Vein endothelial cell (primary cell): ENCODE measurements around the gene CAND2. TPM values are rescaled to one million over a fixed set of nuclear protein-coding genes. Genes with fewer than 3 reads are reported as not detected.

Experiments used
- small RNA-seq: library from RNA; depleted of rRNA; stranded (forward); fragments of <200 nt; gene quantifications from one replicate; pipeline ENCODE3, GENCODE V24; 2012
- total RNA-seq: library from RNA; depleted of rRNA; stranded (reverse); fragments of >200 nt; gene quantifications from 2 replicates; pipeline ENCODE4 v1.2.3, GENCODE V29; 2012

CAND2 gene
- total RNA-seq, result 0.67 and 5.2 TPM in 2 replicates

DNA sequence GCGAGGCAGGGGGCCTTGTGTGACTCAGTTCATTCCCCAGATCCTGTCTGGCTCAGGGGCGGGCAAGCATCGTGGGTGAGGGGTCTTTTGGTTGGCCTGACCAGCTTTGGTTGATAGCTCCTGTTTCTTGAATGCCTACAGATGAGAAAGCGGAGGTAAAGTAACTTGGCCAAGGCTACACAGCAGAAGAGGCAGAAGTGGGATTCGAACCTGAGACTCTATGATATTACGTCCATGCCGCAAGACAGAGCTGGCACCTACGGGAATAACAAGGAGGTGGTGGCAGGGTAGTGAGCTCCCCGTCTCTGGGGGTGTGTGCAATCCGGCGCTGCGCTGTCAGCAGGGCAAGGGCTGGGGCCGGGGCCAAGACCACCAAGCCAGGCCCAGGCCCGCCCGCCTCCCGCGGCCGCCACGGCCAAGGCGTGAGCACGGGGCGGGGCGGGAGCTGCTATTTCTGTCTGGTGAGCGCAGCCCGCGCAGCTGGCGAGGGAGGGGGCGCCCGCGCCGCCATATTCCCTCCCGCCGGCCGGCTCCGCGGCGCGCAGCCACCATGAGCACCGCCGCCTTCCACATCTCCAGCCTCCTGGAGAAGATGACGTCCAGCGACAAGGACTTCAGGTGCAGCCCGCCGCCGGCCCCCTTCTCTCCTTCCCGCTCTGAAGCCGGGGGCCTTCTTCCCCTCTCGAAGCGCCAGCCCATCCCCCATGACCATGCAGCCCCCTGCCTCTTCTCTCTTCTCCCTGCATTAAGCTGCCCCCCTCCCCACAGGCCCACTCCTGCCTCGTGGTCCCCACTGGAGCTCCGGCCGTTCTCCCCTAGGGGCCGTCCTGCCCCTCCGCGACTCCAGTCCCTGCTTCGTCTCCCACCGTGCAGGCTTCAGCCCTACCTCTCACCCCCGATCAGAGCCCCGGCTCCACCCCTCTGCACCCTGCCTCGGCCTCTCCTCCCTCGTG, at the start of gene CAND2:
CAND2 (plus strand) TSS at position 510 of the 953 bp plus-strand sequence; CDS start at position 551, 41 bp downstream.

DNA sequence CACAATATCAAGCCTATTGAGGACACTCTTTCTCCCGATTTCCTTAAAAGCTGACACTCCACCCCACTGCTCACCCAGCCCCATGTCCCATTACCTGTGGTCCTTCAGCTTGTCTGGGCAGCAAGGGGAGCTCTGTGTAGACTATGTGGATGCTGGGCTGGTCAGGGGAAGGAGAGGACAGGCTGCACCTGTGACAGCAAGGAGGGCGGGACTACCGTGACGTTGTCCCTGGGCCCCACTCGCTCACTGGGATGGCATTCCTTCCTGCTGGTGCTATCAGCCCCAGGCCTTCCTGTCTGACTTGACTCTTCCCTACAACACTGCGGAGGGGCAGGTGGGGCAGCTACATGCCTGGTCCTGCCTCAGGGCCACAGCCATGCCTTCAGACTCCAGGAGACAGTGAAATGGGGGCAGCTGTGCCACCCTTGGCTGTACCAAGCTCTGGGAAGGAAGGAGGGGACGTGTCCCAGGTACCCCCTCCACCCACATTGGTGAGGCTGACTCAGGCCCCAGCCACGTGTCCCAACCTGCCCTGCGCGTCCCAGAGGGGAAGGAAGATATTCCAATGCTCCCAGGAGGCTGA, 37.3 kb upstream of the CAND2 start, which contains the start of gene TMEM40:
TMEM40 (minus strand) TSS at position 163 of the 583 bp plus-strand sequence. CDS start 9,427 bp downstream, outside the sequence.

DNA sequence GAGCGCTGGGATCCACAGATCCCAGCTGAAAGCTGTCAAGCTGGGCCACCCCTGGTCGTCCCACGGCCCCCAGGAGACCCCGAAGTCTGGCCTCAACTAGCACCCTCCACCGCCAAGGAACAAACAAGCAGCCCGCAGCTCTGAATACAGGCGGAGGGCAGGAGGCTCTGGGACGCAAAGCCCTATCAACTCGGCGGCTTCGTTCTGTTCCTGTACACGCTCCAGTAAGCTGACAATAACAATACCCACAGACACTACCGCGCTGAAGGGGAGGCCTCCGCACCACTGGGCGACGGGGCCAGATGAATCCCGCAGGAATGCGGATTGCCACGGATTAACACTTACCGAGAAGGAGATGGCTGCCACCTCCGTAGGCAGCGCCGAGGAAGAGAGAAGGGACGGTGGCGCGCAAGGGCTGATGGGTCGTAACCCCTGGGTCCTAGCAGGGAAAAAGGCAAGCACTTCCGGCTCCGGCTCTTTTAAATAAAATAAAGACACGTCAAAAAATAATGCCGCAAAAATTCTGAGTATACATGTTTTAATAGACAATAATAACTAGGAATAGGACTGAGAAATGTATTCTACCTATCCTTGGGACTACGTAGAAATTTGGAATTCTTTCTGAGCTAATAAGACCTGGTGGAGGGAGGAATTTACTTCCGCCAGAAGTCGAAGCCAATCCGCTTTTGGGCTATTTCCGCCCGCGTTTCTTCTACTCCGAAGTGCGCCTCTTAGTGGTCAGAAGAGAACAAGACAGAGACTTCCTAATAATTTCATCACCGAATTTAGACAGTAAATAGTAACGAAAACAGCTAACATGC, 44.9 kb downstream of the CAND2 start, which contains the start of gene RPL32:
RPL32 (minus strand) TSS at position 417 of the 821 bp plus-strand sequence. CDS start 1,328 bp downstream, outside the sequence.

Small RNA genes lying within 50 kb of the gene (small RNA-seq; reads per million reads assigned to genes)
- gene AC034198.1, result not detected

Other genes starting within 250 kb of the CAND2 start
- 41.3 and 41.8 TPM in 2 replicates for gene MKRN2, start 239.6 kb upstream of the CAND2 start, total RNA-seq
- gene RAF1, start 132.6 kb upstream of the CAND2 start, total RNA-seq, result 73.8 and 78.4 TPM in 2 replicates
- not detected in 2 replicates for gene TMEM40, start 37.4 kb upstream of the CAND2 start, total RNA-seq
- 920 and 1,228 TPM in 2 replicates for gene RPL32, start 44.9 kb downstream of the CAND2 start, total RNA-seq